Skeletal muscle tissue (tissue), 4 donors: ENCODE measurements around the gene FRMD5. TPM values are rescaled to one million over a fixed set of nuclear protein-coding genes. Genes with fewer than 3 reads are reported as not detected.
A peak's percentile ranks its signal among the peaks of the same experiment; 100 is the strongest.

Experiments used
- H3K27ac ChIP-seq: one replicate; pipeline ENCODE4 v1.7.0; 2013; ENCODE audit warnings: mild to moderate bottlenecking, low read depth, low read length, inconsistent platforms
- H3K27me3 ChIP-seq, 3 donors: one replicate each; pipeline ENCODE4 v1.7.0; 2013; ENCODE audit warnings: low read length in 3 of 3; ENCODE audit not compliant: control insufficient read depth in 3 of 3, insufficient read depth in 3 of 3
- H3K36me3 ChIP-seq, 3 donors: one replicate each; pipeline ENCODE4 v1.7.0; 2013; ENCODE audit warnings: low read length in 3 of 3; ENCODE audit not compliant: control insufficient read depth in 3 of 3, insufficient read depth in 3 of 3
- H3K4me1 ChIP-seq, 3 donors: one replicate each; pipeline ENCODE4 v1.7.0; 2013; ENCODE audit warnings: low read length in 3 of 3, mild to moderate bottlenecking in 3 of 3; ENCODE audit not compliant: control insufficient read depth in 3 of 3, insufficient read depth in 3 of 3
- H3K4me3 ChIP-seq, 3 donors: one replicate each; pipeline ENCODE4 v1.7.0; 2013; ENCODE audit warnings: low read length in 3 of 3
- H3K9ac ChIP-seq, 3 donors: one replicate each; pipeline ENCODE4 v1.7.0; 2013; ENCODE audit warnings: low read length in 3 of 3, mild to moderate bottlenecking in 3 of 3, moderate library complexity in 2 of 3, low read depth in 1 of 3
- H3K9me3 ChIP-seq, 3 donors: one replicate each; pipeline ENCODE4 v1.7.0; 2013; ENCODE audit warnings: low read length in 3 of 3; ENCODE audit not compliant: control insufficient read depth in 3 of 3
- total RNA-seq: library from RNA; depleted of rRNA; stranded (reverse); fragments of >200 nt; gene quantifications from one replicate; pipeline ENCODE4 v1.2.3, GENCODE V29; 2014
- donor health status: Osteomylitis.

The FRMD5 gene
- total RNA-seq, 1 donor from 2014 or later: 3.7 TPM

DNA sequence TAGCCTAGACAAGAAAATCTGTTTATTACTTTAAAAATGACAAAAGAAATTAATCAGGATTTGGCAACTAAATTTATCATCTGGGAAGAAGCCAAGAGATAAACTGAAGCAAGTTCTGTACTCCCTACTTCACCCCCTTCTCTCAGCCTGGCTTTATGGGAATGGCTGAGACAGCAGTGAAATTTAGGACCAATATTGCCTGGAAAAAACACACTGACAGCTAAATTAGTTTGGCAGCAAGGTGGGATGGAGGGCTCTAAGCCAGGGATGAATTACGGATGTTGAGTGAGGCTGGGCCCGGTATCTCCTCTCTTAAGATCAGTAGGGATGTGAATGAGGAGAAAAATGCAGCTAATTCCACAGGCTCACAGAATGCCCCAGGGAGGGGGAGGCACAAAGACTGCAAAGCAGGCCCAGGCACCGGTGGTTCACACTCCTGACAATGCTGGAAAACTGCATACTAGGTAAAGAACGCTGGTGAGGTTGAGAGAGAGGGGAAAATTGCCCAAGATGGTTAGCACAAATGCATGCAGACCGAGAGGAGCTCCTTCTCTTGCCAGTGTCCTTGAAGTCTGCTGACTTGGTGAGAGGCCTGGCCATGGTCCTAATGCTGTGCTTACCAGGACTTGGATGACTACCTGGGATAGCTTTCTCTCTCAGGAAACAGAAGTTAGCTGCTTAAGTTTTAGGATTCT, 279.3 kb downstream of the FRMD5 start:
- H3K4me3 ChIP-seq: no peak overlapping the region
- H3K9ac ChIP-seq: no peak overlapping the region
- H3K4me1 ChIP-seq: peaks cover 1 to 16% (median 6%) of the 10 kb centered on the region in 3 donors
- H3K9me3 ChIP-seq: no peaks in the 10 kb centered on the region
- no peaks in the 10 kb centered on the region for H3K27me3 ChIP-seq
- no peaks in the 10 kb centered on the region for H3K36me3 ChIP-seq
- no peak overlapping the region for H3K27ac ChIP-seq

DNA sequence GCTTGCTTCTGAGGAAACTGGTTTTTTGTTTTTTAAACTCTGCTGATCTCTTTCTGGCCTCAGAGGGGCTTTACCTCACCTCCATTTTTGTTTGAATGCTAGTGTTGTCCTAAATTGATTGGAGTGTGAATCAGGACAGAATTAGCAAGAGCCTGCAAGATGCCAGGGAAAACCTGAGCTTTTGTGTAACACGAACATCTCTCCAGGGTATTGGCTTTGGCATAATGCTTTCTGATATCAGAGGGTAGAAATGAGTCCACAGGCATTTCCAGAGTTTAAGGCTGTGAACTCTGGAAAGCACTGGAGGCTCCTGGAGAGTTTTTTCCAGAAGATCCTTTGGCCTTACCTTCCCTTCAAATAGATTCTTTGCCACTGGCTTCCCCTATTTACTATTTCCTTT, 281.1 kb downstream of the FRMD5 start:
- H3K36me3 ChIP-seq: no peaks in the 10 kb centered on the region
- H3K9me3 ChIP-seq: no peaks in the 10 kb centered on the region
- peak overlapping the region; percentile 34 for H3K27ac ChIP-seq
- no peaks in the 10 kb centered on the region for H3K27me3 ChIP-seq
- peaks cover 0 to 11% (median 6%) of the 10 kb centered on the region in 3 donors for H3K4me1 ChIP-seq
- no peak overlapping the region for H3K4me3 ChIP-seq
- no peak overlapping the region for H3K9ac ChIP-seq

DNA sequence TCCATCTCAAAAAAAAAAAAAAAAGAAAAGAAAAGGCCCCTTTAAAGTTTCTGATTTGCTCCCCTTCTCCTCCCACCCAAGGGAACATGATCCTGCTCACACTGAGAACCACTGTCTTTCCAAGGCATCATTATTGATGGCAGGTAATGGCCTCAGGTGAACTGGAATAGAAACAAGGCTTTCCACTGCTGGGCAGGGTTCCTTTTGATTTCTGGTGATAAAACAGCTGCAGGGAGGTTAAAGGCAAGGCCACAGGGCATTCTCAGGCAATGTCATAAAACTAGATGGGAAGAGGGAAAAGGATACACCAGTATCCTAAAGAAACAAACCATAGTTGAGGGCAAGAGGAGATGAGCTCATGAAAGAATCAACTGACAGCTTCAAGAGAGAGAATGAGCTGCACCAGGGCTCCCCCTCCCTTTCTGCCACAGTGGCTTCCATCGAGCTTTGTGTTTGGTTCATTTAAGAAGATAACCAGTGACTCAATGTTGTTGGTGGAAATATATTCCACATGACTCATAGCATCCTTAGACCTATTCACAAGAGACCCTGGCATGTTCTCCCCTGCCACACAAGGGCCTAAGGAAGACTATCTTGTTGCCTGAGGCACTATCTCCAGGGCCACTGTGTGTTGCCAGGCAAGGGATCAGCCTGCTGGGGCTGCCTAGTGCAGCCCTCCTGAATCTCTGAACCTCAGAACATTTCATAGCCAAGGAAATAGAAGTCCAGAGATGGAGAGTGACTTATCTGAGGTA, 281.9 kb downstream of the FRMD5 start:
- Histone ChIP-seq H3K9me3 (no peaks in the 10 kb centered on the region), H3K36me3 (no peaks in the 10 kb centered on the region), H3K27me3 (no peaks in the 10 kb centered on the region), H3K9ac (no peak overlapping the region), H3K4me1 (peaks cover 0 to 11% (median 6%) of the 10 kb centered on the region in 3 donors), H3K27ac (peak overlapping the region; percentile 34), H3K4me3 (no peak overlapping the region)

DNA sequence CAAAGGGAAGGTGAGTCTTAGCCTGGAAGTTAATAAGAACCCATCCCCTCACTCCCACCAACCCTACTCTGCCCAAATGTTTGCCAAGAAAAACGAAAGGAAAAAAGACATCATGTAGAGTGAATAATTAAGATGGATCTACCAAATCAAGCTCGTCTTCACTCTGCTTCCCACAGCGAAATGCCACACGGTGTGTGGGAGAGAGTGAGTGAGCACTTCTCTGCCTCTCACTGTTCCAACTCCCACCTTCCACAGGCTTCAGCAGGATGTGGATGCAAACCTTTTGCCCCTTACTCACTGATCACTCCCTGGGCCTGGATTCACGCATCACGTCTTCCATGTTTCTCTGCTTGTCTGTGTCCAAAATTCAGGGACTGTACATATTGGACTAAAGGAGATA, 282.9 kb downstream of the FRMD5 start:
- Histone ChIP-seq H3K4me1 (peaks cover 0 to 11% (median 6%) of the 10 kb centered on the region in 3 donors), H3K9me3 (no peaks in the 10 kb centered on the region)

DNA sequence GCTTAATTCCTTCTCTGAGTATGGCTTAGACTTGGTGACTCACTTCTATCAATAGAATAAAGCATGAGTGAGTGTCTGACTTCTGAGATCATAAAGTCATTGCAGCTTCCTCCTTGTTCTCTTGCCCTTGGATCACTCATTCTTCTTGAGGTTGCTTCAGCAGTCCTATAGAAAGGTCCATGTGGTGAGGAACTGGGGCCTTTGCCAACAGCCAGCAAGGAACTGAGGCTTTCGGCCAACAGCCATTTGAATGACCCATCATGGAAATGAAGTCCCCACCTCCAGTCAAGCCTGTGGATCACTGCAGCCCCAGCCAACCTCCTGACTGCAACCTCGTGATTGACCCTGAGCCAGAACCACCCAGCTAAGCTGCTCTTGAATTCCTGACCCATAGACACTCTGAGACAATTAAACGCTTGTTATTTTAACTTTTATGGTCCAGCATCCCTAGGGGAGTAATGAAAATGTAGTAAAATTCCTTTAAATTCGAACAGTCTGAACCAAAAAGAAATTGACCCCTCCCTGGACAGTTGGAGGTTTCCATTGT, 283.8 kb downstream of the FRMD5 start:
- H3K4me1 ChIP-seq: peaks cover 0 to 11% (median 6%) of the 10 kb centered on the region in 3 donors
- no peak overlapping the region for H3K9ac ChIP-seq
- H3K36me3 ChIP-seq: no peaks in the 10 kb centered on the region
- H3K9me3 ChIP-seq: no peaks in the 10 kb centered on the region
- no peaks in the 10 kb centered on the region for H3K27me3 ChIP-seq
- peak overlapping the region; percentile 1 for H3K27ac ChIP-seq
- H3K4me3 ChIP-seq: no peak overlapping the region

More for the DNA sequence above, 282.9 kb downstream of the FRMD5 start:
- Histone ChIP-seq H3K4me3 (no peak overlapping the region), H3K36me3 (no peaks in the 10 kb centered on the region), H3K27ac (no peak overlapping the region), H3K9ac (no peak overlapping the region), H3K27me3 (no peaks in the 10 kb centered on the region)

DNA sequence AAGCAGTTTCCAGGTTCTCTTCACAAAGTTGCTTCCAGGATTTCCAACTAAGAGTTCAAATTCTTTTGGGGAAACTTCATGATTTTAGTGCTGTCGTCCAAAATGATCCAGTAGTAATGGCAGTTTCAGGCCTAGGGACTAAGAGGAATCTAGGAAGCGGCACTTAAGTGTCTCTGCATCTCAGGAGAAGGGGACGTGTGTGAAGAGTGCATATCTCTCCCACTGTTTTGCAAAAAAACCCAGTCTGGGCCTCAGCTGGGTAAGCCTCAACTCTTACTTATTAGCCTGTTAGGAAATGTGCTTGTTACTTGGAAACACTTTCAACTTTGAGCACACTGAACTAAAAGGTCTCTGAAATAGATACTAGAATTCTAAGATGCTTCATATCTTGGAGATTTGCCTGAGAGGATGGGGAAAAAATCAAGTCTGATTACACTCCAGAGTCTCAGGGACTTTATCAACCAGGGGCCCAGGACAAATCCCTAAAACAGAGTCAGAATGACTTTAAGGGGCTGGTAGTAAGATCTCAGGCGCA, 286.5 kb downstream of the FRMD5 start:
- Histone ChIP-seq H3K9ac (no peak overlapping the region), H3K27ac (peak overlapping the region; percentile 11), H3K4me3 (no peak overlapping the region), H3K27me3 (no peaks in the 10 kb centered on the region), H3K36me3 (no peaks in the 10 kb centered on the region), H3K9me3 (no peaks in the 10 kb centered on the region), H3K4me1 (peaks cover 0 to 6% (median 4%) of the 10 kb centered on the region in 3 donors)

DNA sequence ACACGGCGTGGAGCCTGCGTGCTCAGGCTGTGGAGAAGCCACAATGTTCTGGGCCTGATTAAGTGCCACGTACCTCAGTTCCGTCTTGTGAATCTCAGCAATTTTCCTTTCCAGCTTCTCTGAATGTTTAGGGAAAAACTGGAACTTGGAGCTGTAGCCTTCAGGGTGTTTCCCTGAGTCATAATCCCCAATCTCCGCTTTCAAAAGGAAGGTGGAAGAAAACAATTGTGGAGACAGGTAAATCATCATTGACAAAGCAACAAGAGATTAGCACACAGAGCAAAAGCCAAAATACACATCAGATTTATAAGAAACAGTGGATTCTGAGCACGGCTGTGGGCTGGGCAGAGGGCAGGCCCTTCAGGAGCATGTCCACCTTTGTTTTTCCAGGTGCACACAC, 289.3 kb downstream of the FRMD5 start:
- Histone ChIP-seq H3K27ac (no peak overlapping the region), H3K9ac (no peak overlapping the region), H3K27me3 (no peaks in the 10 kb centered on the region), H3K36me3 (no peaks in the 10 kb centered on the region), H3K9me3 (no peaks in the 10 kb centered on the region), H3K4me1 (no peaks in the 10 kb centered on the region), H3K4me3 (no peak overlapping the region)

DNA sequence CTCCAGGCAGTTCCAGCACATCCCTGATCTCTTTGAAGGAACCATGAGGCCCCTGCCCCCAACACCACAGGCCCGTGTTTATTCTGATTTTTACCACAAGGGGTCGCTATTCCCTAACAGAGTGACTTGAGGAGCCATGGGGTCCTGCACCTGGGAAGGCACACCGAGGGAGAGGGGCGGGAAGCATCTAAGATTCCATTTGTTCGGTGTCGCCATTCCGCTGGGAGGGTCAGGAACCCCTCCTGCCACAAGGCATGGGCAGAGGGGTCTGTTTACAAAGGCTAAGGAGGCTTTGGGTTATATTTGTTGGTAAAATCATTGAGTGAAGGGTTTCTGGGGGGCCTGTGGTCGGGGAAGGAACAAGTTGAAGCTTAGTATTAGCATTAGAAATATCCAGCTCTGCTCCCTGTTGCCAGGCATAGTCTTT, 291.2 kb downstream of the FRMD5 start:
- Histone ChIP-seq H3K9ac (no peak overlapping the region), H3K4me1 (no peaks in the 10 kb centered on the region), H3K27ac (no peak overlapping the region), H3K4me3 (no peak overlapping the region), H3K27me3 (no peaks in the 10 kb centered on the region), H3K36me3 (no peaks in the 10 kb centered on the region), H3K9me3 (no peaks in the 10 kb centered on the region)

DNA sequence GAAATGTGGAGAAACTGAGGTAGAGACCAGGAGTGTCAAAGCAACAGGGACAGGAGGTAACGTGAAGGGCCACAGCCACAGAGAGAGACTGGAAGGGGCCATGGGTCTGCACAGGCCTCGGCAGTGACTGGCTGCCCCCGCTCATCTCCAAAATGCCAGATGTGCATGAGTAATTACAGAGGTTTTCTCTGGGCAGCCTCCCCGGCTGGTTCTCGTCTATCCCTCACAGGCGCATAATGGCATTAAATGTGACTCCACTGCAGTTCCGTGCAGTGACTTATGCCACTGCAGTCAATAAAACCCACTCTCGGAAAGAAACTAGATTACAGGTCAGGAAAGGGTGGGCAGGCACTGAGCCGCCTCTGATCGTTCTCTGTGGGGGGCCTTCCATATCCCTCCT, 293.6 kb downstream of the FRMD5 start:
- Histone ChIP-seq H3K4me3 (no peak overlapping the region), H3K36me3 (no peaks in the 10 kb centered on the region), H3K27ac (no peak overlapping the region), H3K27me3 (no peaks in the 10 kb centered on the region), H3K4me1 (no peaks in the 10 kb centered on the region), H3K9ac (no peak overlapping the region), H3K9me3 (no peaks in the 10 kb centered on the region)

DNA sequence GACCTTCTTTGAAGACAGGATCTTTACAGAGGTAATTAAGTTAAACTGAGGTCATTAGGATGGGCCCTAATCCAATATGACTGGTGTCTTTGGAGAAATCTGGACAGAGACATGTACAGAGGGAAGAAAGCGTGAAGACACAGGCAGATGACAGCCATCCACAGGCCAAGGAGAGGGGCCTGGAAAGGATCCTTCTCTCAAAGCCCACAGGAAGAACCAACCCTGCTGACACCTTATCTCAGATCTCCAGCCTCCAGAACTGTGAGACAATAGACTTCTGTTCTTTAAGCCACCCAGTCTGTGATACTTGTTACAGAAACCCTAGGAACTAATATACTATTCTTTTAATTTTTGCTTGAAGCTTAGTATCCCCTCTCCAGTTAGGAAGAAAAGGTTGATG, 294.1 kb downstream of the FRMD5 start:
- H3K9me3 ChIP-seq: no peaks in the 10 kb centered on the region
- H3K27me3 ChIP-seq: no peaks in the 10 kb centered on the region
- H3K4me1 ChIP-seq: no peaks in the 10 kb centered on the region
- H3K27ac ChIP-seq: no peak overlapping the region
- H3K9ac ChIP-seq: no peak overlapping the region
- H3K36me3 ChIP-seq: no peaks in the 10 kb centered on the region
- no peak overlapping the region for H3K4me3 ChIP-seq
